ENCODE results near the gene EFCAB12. TPM values are rescaled to one million over a fixed set of nuclear protein-coding genes. Genes with fewer than 3 reads are reported as not detected.

The EFCAB12 gene
- total RNA-seq, 2 experiments from 2014 or later = 1.1 to 2.5 TPM

- Histone ChIP-seq H3K9me2 (ENCODE audit: insufficient read depth, low read length) (no peaks in the 10 kb centered on the region), H3K4me1 (ENCODE audit: insufficient read depth, low read length, poor library complexity, severe bottlenecking) (no peaks in the 10 kb centered on the region), H2AFZ (ENCODE audit: low read length) (no peak overlapping the region), H3K36me3 (ENCODE audit: insufficient read depth, low read length) (peaks cover 18% of the 10 kb centered on the region), H3K79me2 (ENCODE audit: insufficient read depth, low read depth, low read length) (no peaks in the 10 kb centered on the region), H4K20me1 (ENCODE audit: insufficient read depth, low read length) (no peaks in the 10 kb centered on the region), H3K9me3 (ENCODE audit: low read length) (0 out of 2 replicates have a peak, but pooled peaks cover 3% of the 10 kb centered on the region), H3K4me3 (ENCODE audit: low read depth, low read length, poor library complexity, severe bottlenecking) (no peak overlapping the region), H3K4me2 (ENCODE audit: low read length) (no peak overlapping the region), H3K27ac (ENCODE audit: low read depth, low read length, poor library complexity, severe bottlenecking) (no peak overlapping the region)
- TF ChIP-seq CTCF (conservative IDR thresholded peaks at IDR 0.05; ENCODE audit: low read length) (peak; percentile 93), EZH2phosphoT487 (IDR thresholded peaks at IDR 0.05; ENCODE audit: borderline replicate concordance, low read depth, low read length) (no peak)
- no TSS peak for BruUV-seq (replicated peaks)
- peak; percentile 82 for DNase-seq (ENCODE audit: low spot score)
- CTCF ChIA-PET (ENCODE audit: unreplicated experiment) = interaction anchor here (0.6 to 1.4 kb wide), 8 partner anchors 13 to 111 kb away, joined by 3 to 16 read pairs (median 3); no protein-coding TSS in a partner anchor
- intact Hi-C loops (cut with micrococcal nuclease; ENCODE audit: unreplicated experiment) = loop anchor here (2.0 to 10.0 kb wide), 4 partner anchors 51 to 444 kb away; no protein-coding TSS in a partner anchor
- POLR2A ChIA-PET = interaction anchor here (0.6 to 1.6 kb wide), 5 partner anchors 9 to 107 kb away, joined by 3 to 7 read pairs (median 4); no protein-coding TSS in a partner anchor
These were observed 45.1 kb downstream of the EFCAB12 start for GRCh38 chr3:129383292-129383860.

GRCh38 chr3:129382366-129382765, 46.1 kb downstream of the EFCAB12 start:
- no peak overlapping the region for H3K27ac ChIP-seq (ENCODE audit: low read depth, low read length, poor library complexity, severe bottlenecking)
- H3K36me3 ChIP-seq (ENCODE audit: insufficient read depth, low read length) = peaks cover 7% of the 10 kb centered on the region
- no peaks in the 10 kb centered on the region for H4K20me1 ChIP-seq (ENCODE audit: insufficient read depth, low read length)
- no peak overlapping the region for H3K4me2 ChIP-seq (ENCODE audit: low read length)
- POLR2A ChIA-PET = no interaction called here
- no peaks in the 10 kb centered on the region for H3K4me1 ChIP-seq (ENCODE audit: insufficient read depth, low read length, poor library complexity, severe bottlenecking)
- BruUV-seq (replicated peaks) = no TSS peak
- TF ChIP-seq EZH2phosphoT487 (IDR thresholded peaks at IDR 0.05; ENCODE audit: borderline replicate concordance, low read depth, low read length) (no peak), CTCF (conservative IDR thresholded peaks at IDR 0.05; ENCODE audit: low read length) (no peak)
- CTCF ChIA-PET (ENCODE audit: unreplicated experiment) = interaction anchor here (0.6 kb wide), 1 partner anchor 17 kb away, joined by 3 read pairs; no protein-coding TSS in a partner anchor
- H3K4me3 ChIP-seq (ENCODE audit: low read depth, low read length, poor library complexity, severe bottlenecking) = no peak overlapping the region
- DNase-seq (ENCODE audit: low spot score) = no peak
- intact Hi-C loops (cut with micrococcal nuclease; ENCODE audit: unreplicated experiment) = loop anchor here (2.0 to 10.0 kb wide), 4 partner anchors 52 to 445 kb away; no protein-coding TSS in a partner anchor
- peaks cover 12% of the 10 kb centered on the region for H3K9me3 ChIP-seq (ENCODE audit: low read length)
- H3K9me2 ChIP-seq (ENCODE audit: insufficient read depth, low read length) = no peaks in the 10 kb centered on the region
- H3K79me2 ChIP-seq (ENCODE audit: insufficient read depth, low read depth, low read length) = no peaks in the 10 kb centered on the region
- no peak overlapping the region for H2AFZ ChIP-seq (ENCODE audit: low read length)
